GM23338 (cell line): ENCODE results near the gene SCN3B. TPM values are rescaled to one million over a fixed set of nuclear protein-coding genes. Genes with fewer than 3 reads are reported as not detected.

Experiments
- ATAC-seq: fragments of 200-7000 bp; cut with Tn5 transposase; 3 replicates; pipeline ENCODE4 v1.9.1; 2020
- DNase-seq: peaks from one replicate; pipeline ENCODE4 v3.0.0-alpha.2; 2015; ENCODE audit warnings: low spot score
- H2AFZ ChIP-seq: fragments of 200-600 bp; sonication (generic); 2 replicates; pipeline ENCODE4 v1.8.0; 2016; ENCODE audit warnings: antibody characterized with exemption, mild to moderate bottlenecking, moderate library complexity
- H3F3A ChIP-seq: fragments of 200-600 bp; sonication (generic); replicated peaks from 2 replicates; pipeline ENCODE4 v1.8.0; 2017; ENCODE audit warnings: antibody characterized with exemption, mixed run types, low read depth
- H3K27ac ChIP-seq: fragments of 200-600 bp; sonication (generic); 2 replicates; pipeline ENCODE4 v1.6.1; 2016; ENCODE audit warnings: low read depth
- H3K27me3 ChIP-seq: fragments of 200-600 bp; sonication (generic); 2 replicates; pipeline ENCODE4 v1.8.0; 2016; ENCODE audit warnings: mild to moderate bottlenecking, mixed run types, moderate library complexity; ENCODE audit not compliant: insufficient read depth
- H3K36me3 ChIP-seq: fragments of 200-600 bp; sonication (generic); 2 replicates; pipeline ENCODE4 v1.8.0; 2016; ENCODE audit warnings: mild to moderate bottlenecking; ENCODE audit not compliant: insufficient read depth
- H3K4me1 ChIP-seq: fragments of 200-600 bp; sonication (generic); 2 replicates; pipeline ENCODE4 v1.8.0; 2016; ENCODE audit warnings: mild to moderate bottlenecking, moderate library complexity; ENCODE audit not compliant: insufficient read depth
- H3K4me2 ChIP-seq: fragments of 200-600 bp; sonication (generic); 2 replicates; pipeline ENCODE4 v1.7.1; 2017; ENCODE audit warnings: mixed run types
- H3K4me3 ChIP-seq: fragments of 200-600 bp; sonication (generic); 2 replicates; pipeline ENCODE4 v1.6.1; 2016; ENCODE audit warnings: mixed run types
- H3K79me2 ChIP-seq: fragments of 200-600 bp; sonication (generic); replicated peaks from 2 replicates; pipeline ENCODE4 v1.8.0; 2017; ENCODE audit warnings: mild to moderate bottlenecking; ENCODE audit not compliant: insufficient read depth
- H3K9me2 ChIP-seq: fragments of 200-600 bp; sonication (generic); 2 replicates; pipeline ENCODE4 v1.8.0; 2017; ENCODE audit not compliant: insufficient read depth
- H4K20me1 ChIP-seq: fragments of 200-600 bp; sonication (generic); replicated peaks from 2 replicates; pipeline ENCODE4 v1.8.0; 2017; ENCODE audit warnings: mild to moderate bottlenecking; ENCODE audit not compliant: insufficient read depth
- H3K27ac Mint-ChIP-seq: 2 replicates; pipeline ENCODE4 v1.8.0; 2020; ENCODE audit warnings: inconsistent platforms, mild to moderate bottlenecking, moderate library complexity, mixed read lengths
- H3K27me3 Mint-ChIP-seq: 3 replicates; pipeline ENCODE4 v1.8.0; 2022; ENCODE audit warnings: low read depth, mild to moderate bottlenecking, moderate library complexity, mixed read lengths, inconsistent platforms; ENCODE audit not compliant: insufficient read depth, poor library complexity
- H3K36me3 Mint-ChIP-seq: 3 replicates; pipeline ENCODE4 v1.8.0; 2021; ENCODE audit warnings: low read depth, mild to moderate bottlenecking, inconsistent platforms, moderate library complexity, mixed read lengths
- H3K4me1 Mint-ChIP-seq: 3 replicates; pipeline ENCODE4 v1.8.0; 2020; ENCODE audit warnings: mild to moderate bottlenecking, inconsistent platforms, mixed read lengths
- H3K4me3 Mint-ChIP-seq: 3 replicates; pipeline ENCODE4 v1.8.0; 2021; ENCODE audit warnings: moderate library complexity, mild to moderate bottlenecking, inconsistent platforms, mixed read lengths
- H3K9me3 Mint-ChIP-seq: 3 replicates; pipeline ENCODE4 v1.8.0; 2020; ENCODE audit warnings: moderate library complexity, mild to moderate bottlenecking, inconsistent platforms, mixed read lengths
- CREB1 ChIP-seq: fragments of 250-450 bp; sonication (Bioruptor Pico); IDR thresholded peaks from 2 replicates; pipeline ENCODE4 v1.5.0; 2020; ENCODE audit warnings: low read depth, mild to moderate bottlenecking, moderate library complexity
- EZH2 ChIP-seq: fragments of 200-600 bp; sonication (generic); IDR thresholded peaks from one replicate; pipeline ENCODE4 v1.8.0; 2017; ENCODE audit warnings: antibody characterized with exemption, mild to moderate bottlenecking, low read depth; ENCODE audit not compliant: unreplicated experiment
- STAT1 ChIP-seq: IDR thresholded peaks from one replicate; pipeline ENCODE4 v1.6.1; 2016; ENCODE audit warnings: antibody characterized with exemption; ENCODE audit not compliant: unreplicated experiment
- ZNF331 ChIP-seq: fragments of 250-450 bp; sonication (Bioruptor Pico); IDR thresholded peaks from 2 replicates; pipeline ENCODE4 v1.5.0; 2020; ENCODE audit warnings: low read depth, mild to moderate bottlenecking, moderate library complexity
- polyA plus RNA-seq: library from polyadenylated mRNA; unstranded; fragments of >200 nt; fragmentation: Nextera tagmentation; extraction: Ambion mirVana; gene quantifications from 2 replicates; pipeline ENCODE4 v1.2.1, GENCODE V29; 2016
- total RNA-seq: library from RNA; depleted of rRNA; stranded (reverse); fragments of >200 nt; shearing (Covaris generic); gene quantifications from 2 replicates; pipeline ENCODE4 v1.2.3, GENCODE V29; 2014
- TF ChIP-seq, protein P1 (sequence below): fragments of 250-450 bp; sonication (Bioruptor Pico); IDR thresholded peaks from 2 replicates; pipeline ENCODE4 v1.5.0; 2020; ENCODE audit warnings: mild to moderate bottlenecking, moderate library complexity
- TF ChIP-seq, protein P2 (sequence below), 2 experiments: fragments of 200-600 bp in 1 of 2; sonication (generic) in 1 of 2; conservative IDR thresholded peaks; 2 replicates each; pipeline versions ENCODE4 v1.5.1 to v1.6.1; 2016 to 2017; ENCODE audit warnings: antibody characterized with exemption in 2 of 2, low read depth in 2 of 2, mild to moderate bottlenecking in 2 of 2, moderate library complexity in 1 of 2
- TF ChIP-seq, protein P3 (sequence below): IDR thresholded peaks from one replicate; pipeline ENCODE4 v1.6.1; 2018; ENCODE audit warnings: antibody characterized with exemption; ENCODE audit not compliant: unreplicated experiment

Gene SCN3B
- total and polyA plus RNA-seq, 2 experiments from 2014 or later, result 0.74 to 1.7 TPM

- DNase-seq, result no peak
- no peaks in the 10 kb centered on the region for H3K36me3 ChIP-seq
Observed at GRCh38 chr11:123601743-123602142, 52.7 kb downstream of the SCN3B start.

More at GRCh38 chr11:123601743-123602142, 52.7 kb downstream of the SCN3B start:
- H3K36me3 Mint-ChIP-seq, result peaks cover 11% of the 10 kb centered on the region
- Histone ChIP-seq H3K79me2 (no peaks in the 10 kb centered on the region), H3K9me2 (no peaks in the 10 kb centered on the region), H3K27ac (no peak overlapping the region), H3K4me1 (no peaks in the 10 kb centered on the region), H3K4me2 (no peak overlapping the region), H4K20me1 (no peaks in the 10 kb centered on the region; the same call in 1 of the 2 replicates), H3F3A (no peaks in the 10 kb centered on the region), H2AFZ (no peak overlapping the region), H3K4me3 (no peak overlapping the region), H3K27me3 (no peaks in the 10 kb centered on the region)
- H3K9me3 Mint-ChIP-seq, result no peaks in the 10 kb centered on the region
- no peak overlapping the region for H3K4me3 Mint-ChIP-seq
- no peak overlapping the region for H3K27ac Mint-ChIP-seq
- peaks cover 2% of the 10 kb centered on the region for H3K27me3 Mint-ChIP-seq
- TF ChIP-seq, protein P1, sequence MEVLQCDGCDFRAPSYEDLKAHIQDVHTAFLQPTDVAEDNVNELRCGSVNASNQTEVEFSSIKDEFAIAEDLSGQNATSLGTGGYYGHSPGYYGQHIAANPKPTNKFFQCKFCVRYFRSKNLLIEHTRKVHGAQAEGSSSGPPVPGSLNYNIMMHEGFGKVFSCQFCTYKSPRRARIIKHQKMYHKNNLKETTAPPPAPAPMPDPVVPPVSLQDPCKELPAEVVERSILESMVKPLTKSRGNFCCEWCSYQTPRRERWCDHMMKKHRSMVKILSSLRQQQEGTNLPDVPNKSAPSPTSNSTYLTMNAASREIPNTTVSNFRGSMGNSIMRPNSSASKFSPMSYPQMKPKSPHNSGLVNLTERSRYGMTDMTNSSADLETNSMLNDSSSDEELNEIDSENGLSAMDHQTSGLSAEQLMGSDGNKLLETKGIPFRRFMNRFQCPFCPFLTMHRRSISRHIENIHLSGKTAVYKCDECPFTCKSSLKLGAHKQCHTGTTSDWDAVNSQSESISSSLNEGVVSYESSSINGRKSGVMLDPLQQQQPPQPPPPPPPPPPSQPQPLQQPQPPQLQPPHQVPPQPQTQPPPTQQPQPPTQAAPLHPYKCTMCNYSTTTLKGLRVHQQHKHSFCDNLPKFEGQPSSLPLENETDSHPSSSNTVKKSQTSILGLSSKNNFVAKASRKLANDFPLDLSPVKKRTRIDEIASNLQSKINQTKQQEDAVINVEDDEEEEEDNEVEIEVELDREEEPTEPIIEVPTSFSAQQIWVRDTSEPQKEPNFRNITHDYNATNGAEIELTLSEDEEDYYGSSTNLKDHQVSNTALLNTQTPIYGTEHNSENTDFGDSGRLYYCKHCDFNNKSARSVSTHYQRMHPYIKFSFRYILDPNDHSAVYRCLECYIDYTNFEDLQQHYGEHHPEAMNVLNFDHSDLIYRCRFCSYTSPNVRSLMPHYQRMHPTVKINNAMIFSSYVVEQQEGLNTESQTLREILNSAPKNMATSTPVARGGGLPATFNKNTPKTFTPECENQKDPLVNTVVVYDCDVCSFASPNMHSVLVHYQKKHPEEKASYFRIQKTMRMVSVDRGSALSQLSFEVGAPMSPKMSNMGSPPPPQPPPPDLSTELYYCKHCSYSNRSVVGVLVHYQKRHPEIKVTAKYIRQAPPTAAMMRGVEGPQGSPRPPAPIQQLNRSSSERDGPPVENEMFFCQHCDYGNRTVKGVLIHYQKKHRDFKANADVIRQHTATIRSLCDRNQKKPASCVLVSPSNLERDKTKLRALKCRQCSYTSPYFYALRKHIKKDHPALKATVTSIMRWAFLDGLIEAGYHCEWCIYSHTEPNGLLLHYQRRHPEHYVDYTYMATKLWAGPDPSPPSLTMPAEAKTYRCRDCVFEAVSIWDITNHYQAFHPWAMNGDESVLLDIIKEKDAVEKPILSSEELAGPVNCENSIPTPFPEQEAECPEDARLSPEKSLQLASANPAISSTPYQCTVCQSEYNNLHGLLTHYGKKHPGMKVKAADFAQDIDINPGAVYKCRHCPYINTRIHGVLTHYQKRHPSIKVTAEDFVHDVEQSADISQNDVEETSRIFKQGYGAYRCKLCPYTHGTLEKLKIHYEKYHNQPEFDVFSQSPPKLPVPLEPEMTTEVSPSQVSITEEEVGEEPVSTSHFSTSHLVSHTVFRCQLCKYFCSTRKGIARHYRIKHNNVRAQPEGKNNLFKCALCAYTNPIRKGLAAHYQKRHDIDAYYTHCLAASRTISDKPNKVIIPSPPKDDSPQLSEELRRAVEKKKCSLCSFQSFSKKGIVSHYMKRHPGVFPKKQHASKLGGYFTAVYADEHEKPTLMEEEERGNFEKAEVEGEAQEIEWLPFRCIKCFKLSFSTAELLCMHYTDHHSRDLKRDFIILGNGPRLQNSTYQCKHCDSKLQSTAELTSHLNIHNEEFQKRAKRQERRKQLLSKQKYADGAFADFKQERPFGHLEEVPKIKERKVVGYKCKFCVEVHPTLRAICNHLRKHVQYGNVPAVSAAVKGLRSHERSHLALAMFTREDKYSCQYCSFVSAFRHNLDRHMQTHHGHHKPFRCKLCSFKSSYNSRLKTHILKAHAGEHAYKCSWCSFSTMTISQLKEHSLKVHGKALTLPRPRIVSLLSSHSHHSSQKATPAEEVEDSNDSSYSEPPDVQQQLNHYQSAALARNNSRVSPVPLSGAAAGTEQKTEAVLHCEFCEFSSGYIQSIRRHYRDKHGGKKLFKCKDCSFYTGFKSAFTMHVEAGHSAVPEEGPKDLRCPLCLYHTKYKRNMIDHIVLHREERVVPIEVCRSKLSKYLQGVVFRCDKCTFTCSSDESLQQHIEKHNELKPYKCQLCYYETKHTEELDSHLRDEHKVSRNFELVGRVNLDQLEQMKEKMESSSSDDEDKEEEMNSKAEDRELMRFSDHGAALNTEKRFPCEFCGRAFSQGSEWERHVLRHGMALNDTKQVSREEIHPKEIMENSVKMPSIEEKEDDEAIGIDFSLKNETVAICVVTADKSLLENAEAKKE (CRISPR knock-in tag), result no peak
- TF ChIP-seq ZNF331, result no peak
- no peak for TF ChIP-seq CREB1
- TF ChIP-seq STAT1, result no peak
- TF ChIP-seq, protein P2, sequence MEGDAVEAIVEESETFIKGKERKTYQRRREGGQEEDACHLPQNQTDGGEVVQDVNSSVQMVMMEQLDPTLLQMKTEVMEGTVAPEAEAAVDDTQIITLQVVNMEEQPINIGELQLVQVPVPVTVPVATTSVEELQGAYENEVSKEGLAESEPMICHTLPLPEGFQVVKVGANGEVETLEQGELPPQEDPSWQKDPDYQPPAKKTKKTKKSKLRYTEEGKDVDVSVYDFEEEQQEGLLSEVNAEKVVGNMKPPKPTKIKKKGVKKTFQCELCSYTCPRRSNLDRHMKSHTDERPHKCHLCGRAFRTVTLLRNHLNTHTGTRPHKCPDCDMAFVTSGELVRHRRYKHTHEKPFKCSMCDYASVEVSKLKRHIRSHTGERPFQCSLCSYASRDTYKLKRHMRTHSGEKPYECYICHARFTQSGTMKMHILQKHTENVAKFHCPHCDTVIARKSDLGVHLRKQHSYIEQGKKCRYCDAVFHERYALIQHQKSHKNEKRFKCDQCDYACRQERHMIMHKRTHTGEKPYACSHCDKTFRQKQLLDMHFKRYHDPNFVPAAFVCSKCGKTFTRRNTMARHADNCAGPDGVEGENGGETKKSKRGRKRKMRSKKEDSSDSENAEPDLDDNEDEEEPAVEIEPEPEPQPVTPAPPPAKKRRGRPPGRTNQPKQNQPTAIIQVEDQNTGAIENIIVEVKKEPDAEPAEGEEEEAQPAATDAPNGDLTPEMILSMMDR (conservative IDR thresholded peaks at IDR 0.05; ENCODE audit: low read depth in 2 of 2), result peak; percentile 21 to 42; a peak in 2 of 4 replicates
- TF ChIP-seq, protein P3, sequence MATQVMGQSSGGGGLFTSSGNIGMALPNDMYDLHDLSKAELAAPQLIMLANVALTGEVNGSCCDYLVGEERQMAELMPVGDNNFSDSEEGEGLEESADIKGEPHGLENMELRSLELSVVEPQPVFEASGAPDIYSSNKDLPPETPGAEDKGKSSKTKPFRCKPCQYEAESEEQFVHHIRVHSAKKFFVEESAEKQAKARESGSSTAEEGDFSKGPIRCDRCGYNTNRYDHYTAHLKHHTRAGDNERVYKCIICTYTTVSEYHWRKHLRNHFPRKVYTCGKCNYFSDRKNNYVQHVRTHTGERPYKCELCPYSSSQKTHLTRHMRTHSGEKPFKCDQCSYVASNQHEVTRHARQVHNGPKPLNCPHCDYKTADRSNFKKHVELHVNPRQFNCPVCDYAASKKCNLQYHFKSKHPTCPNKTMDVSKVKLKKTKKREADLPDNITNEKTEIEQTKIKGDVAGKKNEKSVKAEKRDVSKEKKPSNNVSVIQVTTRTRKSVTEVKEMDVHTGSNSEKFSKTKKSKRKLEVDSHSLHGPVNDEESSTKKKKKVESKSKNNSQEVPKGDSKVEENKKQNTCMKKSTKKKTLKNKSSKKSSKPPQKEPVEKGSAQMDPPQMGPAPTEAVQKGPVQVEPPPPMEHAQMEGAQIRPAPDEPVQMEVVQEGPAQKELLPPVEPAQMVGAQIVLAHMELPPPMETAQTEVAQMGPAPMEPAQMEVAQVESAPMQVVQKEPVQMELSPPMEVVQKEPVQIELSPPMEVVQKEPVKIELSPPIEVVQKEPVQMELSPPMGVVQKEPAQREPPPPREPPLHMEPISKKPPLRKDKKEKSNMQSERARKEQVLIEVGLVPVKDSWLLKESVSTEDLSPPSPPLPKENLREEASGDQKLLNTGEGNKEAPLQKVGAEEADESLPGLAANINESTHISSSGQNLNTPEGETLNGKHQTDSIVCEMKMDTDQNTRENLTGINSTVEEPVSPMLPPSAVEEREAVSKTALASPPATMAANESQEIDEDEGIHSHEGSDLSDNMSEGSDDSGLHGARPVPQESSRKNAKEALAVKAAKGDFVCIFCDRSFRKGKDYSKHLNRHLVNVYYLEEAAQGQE, result no peak
- TF ChIP-seq EZH2, result no peak
- peaks cover 3% of the 10 kb centered on the region; the same call in 1 of the 3 replicates for H3K4me1 Mint-ChIP-seq
- ATAC-seq, result peak; percentile 54
